Loucy (cell line): Measurements from ENCODE around the gene PARP15.

ENCODE experiments used
- EZH2phosphoT487 ChIP-seq: fragments of 200-600 bp; IDR thresholded peaks from 2 replicates; pipeline ENCODE4 v1.6.1; 2018; ENCODE audit warnings: antibody characterized with exemption, mild to moderate bottlenecking, moderate library complexity, borderline replicate concordance
- TF ChIP-seq, protein P1 (sequence below): fragments of 200-600 bp; sonication (generic); conservative IDR thresholded peaks from 2 replicates; pipeline ENCODE4 v1.5.1; 2014; ENCODE audit warnings: mild to moderate bottlenecking, antibody characterized with exemption, low read length

DNA sequence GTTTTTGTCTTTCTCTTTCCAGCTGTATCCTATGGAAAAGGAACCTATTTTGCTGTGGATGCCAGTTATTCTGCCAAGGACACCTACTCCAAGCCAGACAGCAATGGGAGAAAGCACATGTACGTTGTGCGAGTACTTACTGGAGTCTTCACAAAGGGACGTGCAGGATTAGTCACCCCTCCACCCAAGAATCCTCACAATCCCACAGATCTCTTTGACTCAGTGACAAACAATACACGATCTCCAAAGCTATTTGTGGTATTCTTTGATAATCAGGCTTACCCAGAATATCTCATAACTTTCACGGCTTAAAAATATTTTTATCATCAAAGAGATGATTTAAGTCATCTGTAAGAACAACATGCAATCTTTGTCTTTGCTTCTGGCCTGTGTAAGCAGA is 58.3 kb downstream of the PARP15 start:
- TF ChIP-seq, protein P1, sequence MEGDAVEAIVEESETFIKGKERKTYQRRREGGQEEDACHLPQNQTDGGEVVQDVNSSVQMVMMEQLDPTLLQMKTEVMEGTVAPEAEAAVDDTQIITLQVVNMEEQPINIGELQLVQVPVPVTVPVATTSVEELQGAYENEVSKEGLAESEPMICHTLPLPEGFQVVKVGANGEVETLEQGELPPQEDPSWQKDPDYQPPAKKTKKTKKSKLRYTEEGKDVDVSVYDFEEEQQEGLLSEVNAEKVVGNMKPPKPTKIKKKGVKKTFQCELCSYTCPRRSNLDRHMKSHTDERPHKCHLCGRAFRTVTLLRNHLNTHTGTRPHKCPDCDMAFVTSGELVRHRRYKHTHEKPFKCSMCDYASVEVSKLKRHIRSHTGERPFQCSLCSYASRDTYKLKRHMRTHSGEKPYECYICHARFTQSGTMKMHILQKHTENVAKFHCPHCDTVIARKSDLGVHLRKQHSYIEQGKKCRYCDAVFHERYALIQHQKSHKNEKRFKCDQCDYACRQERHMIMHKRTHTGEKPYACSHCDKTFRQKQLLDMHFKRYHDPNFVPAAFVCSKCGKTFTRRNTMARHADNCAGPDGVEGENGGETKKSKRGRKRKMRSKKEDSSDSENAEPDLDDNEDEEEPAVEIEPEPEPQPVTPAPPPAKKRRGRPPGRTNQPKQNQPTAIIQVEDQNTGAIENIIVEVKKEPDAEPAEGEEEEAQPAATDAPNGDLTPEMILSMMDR = no peak
- no peak for TF ChIP-seq EZH2phosphoT487
